H1 (cell line): Measurements from ENCODE around the gene KCTD7. TPM values are rescaled to one million over a fixed set of nuclear protein-coding genes. Genes with fewer than 3 reads are reported as not detected.

Experiments used
- CTCF ChIA-PET: fragments of 300-600 bp; sonication (Branson Sonifier 250); formaldehyde crosslinking; loops from one replicate; lab custom pipeline; 2021; ENCODE audit not compliant: partially characterized antibody; lab: Charles Lee
- POLR2A ChIA-PET: fragments of 300-600 bp; sonication (Branson Sonifier 250); formaldehyde crosslinking; loops from one replicate; lab custom pipeline; 2021; ENCODE audit warnings: inconsistent platforms; ENCODE audit not compliant: partially characterized antibody; lab: Charles Lee
- DNase-seq, 2 experiments: peaks; one replicate each; pipeline versions ENCODE4 v3.0.0 to v3.0.0-alpha.2; 2010 to 2022; ENCODE audit warnings: low spot score in 2 of 2, low read depth in 1 of 2, mixed read lengths in 1 of 2
- FAIRE-seq: peaks from 2 replicates; lab custom pipeline; 2011; peaks lifted over from hg19 to GRCh38; lab: Jason Lieb, UNC
- H2AFZ ChIP-seq: 2 replicates; pipeline ENCODE4 v1.8.1; 2012; ENCODE audit warnings: low read length, inconsistent platforms
- H2AK5ac ChIP-seq: 2 replicates; pipeline ENCODE4 v1.6.1; 2013; ENCODE audit warnings: low read depth, low read length
- H2BK120ac ChIP-seq: replicated peaks from 2 replicates; pipeline ENCODE3; 2013; ENCODE audit warnings: low read depth, low read length, inconsistent platforms
- H2BK12ac ChIP-seq: 2 replicates; pipeline ENCODE4 v1.6.1; 2013; ENCODE audit warnings: low read depth, low read length
- H2BK15ac ChIP-seq: 2 replicates; pipeline ENCODE4 v1.6.1; 2013; ENCODE audit warnings: low read length
- H2BK20ac ChIP-seq: 2 replicates; pipeline ENCODE4 v1.6.1; 2013; ENCODE audit warnings: low read length
- H2BK5ac ChIP-seq: 2 replicates; pipeline ENCODE4 v1.6.1; 2013; ENCODE audit warnings: low read depth, low read length
- H3K14ac ChIP-seq: 2 replicates; pipeline ENCODE4 v1.6.1; 2013; ENCODE audit warnings: inconsistent platforms; ENCODE audit not compliant: insufficient read length
- H3K18ac ChIP-seq: 2 replicates; pipeline ENCODE4 v1.6.1; 2013; ENCODE audit warnings: low read length; ENCODE audit errors: extremely low read depth
- H3K23ac ChIP-seq: 2 replicates; pipeline ENCODE4 v1.6.1; 2013; ENCODE audit warnings: inconsistent platforms; ENCODE audit not compliant: insufficient read length
- H3K23me2 ChIP-seq: 2 replicates; pipeline ENCODE4 v1.6.1; 2013; ENCODE audit warnings: low read depth, low read length
- H3K27ac ChIP-seq: 2 replicates; pipeline ENCODE4 v1.6.1; 2011; ENCODE audit warnings: low read depth, low read length, inconsistent platforms
- H3K27me3 ChIP-seq, 4 experiments: replicated peaks in 1 of 4; 1 replicate in 1 of 4; 2 replicates in 3 of 4; pipeline versions ENCODE4 v1.6.1 to v1.8.1; 2011 to 2013; ENCODE audit warnings: low read length in 3 of 4, mild to moderate bottlenecking in 3 of 4, inconsistent platforms in 2 of 4, mixed read lengths in 2 of 4, moderate library complexity in 1 of 4; ENCODE audit not compliant: control insufficient read depth in 3 of 4, insufficient read depth in 3 of 4; ENCODE audit errors: extremely low read depth in 1 of 4
- H3K36me3 ChIP-seq, 4 experiments: 2 replicates each; pipeline versions ENCODE4 v1.6.1 to v1.8.1; 2011 to 2013; ENCODE audit warnings: mild to moderate bottlenecking in 4 of 4, low read length in 3 of 4, moderate library complexity in 2 of 4, control low read depth in 1 of 4, inconsistent platforms in 1 of 4; ENCODE audit not compliant: insufficient read depth in 4 of 4, control insufficient read depth in 2 of 4
- H3K4ac ChIP-seq: replicated peaks from 2 replicates; pipeline ENCODE3; 2013; ENCODE audit warnings: low read length, low read depth, mixed read lengths, inconsistent platforms; ENCODE audit not compliant: insufficient read length
- H3K4me1 ChIP-seq, 4 experiments: replicated peaks in 1 of 4; 1 replicate in 1 of 4; 2 replicates in 3 of 4; pipeline versions ENCODE4 v1.6.1 to v1.8.1; 2011 to 2013; ENCODE audit warnings: low read length in 3 of 4, inconsistent platforms in 2 of 4, mixed read lengths in 1 of 4; ENCODE audit not compliant: insufficient read depth in 4 of 4, control insufficient read depth in 3 of 4
- H3K4me2 ChIP-seq, 2 experiments: 2 replicates each; pipeline versions ENCODE4 v1.6.1 to v1.8.1; 2011 to 2013; ENCODE audit warnings: low read depth in 2 of 2, low read length in 2 of 2, control low read depth in 1 of 2, inconsistent platforms in 1 of 2, mild to moderate bottlenecking in 1 of 2; ENCODE audit not compliant: insufficient read depth in 1 of 2
- H3K4me3 ChIP-seq, 4 experiments: fragments of 200-600, 300-600 bp in 1 of 4; sonication (generic), shearing (Covaris generic), sonication (Bioruptor Twin) in 1 of 4; 2 replicates each; pipeline versions ENCODE4 v1.5.1 to v1.8.1; 2011 to 2016; ENCODE audit warnings: low read length in 4 of 4, low read depth in 3 of 4, control low read depth in 2 of 4, inconsistent platforms in 2 of 4, mild to moderate bottlenecking in 2 of 4, mixed read lengths in 1 of 4, moderate library complexity in 1 of 4; ENCODE audit not compliant: insufficient read depth in 2 of 4; ENCODE audit errors: extremely low read depth in 1 of 4
- H3K56ac ChIP-seq: replicated peaks from 2 replicates; pipeline ENCODE3; 2013; ENCODE audit warnings: low read depth, mild to moderate bottlenecking, mixed read lengths, low read length, inconsistent platforms; ENCODE audit not compliant: insufficient read length
- H3K79me1 ChIP-seq: 2 replicates; pipeline ENCODE4 v1.6.1; 2013; ENCODE audit warnings: low read depth, low read length, control low read depth
- H3K79me2 ChIP-seq, 2 experiments: 2 replicates each; pipeline versions ENCODE4 v1.6.1 to v1.8.1; 2012 to 2013; ENCODE audit warnings: low read length in 2 of 2, mild to moderate bottlenecking in 2 of 2, inconsistent platforms in 1 of 2; ENCODE audit not compliant: insufficient read depth in 2 of 2, control insufficient read depth in 1 of 2
- H3K9ac ChIP-seq, 4 experiments: replicated peaks in 1 of 4; 1 replicate in 1 of 4; 2 replicates in 3 of 4; pipeline versions ENCODE4 v1.6.1 to v1.8.1; 2011 to 2013; ENCODE audit warnings: low read depth in 3 of 4, low read length in 3 of 4, control low read depth in 2 of 4, mild to moderate bottlenecking in 2 of 4, moderate library complexity in 2 of 4, inconsistent platforms in 1 of 4; ENCODE audit errors: extremely low read depth in 1 of 4
- H3K9me3 ChIP-seq, 2 experiments: 2 replicates each; pipeline versions ENCODE4 v1.6.1 to v1.8.1; 2012 to 2013; ENCODE audit warnings: mild to moderate bottlenecking in 2 of 2, moderate library complexity in 2 of 2, control low read depth in 1 of 2, inconsistent platforms in 1 of 2, low read depth in 1 of 2, low read length in 1 of 2, mixed read lengths in 1 of 2; ENCODE audit not compliant: insufficient read depth in 2 of 2
- H4K20me1 ChIP-seq, 2 experiments: replicated peaks in 1 of 2; 2 replicates each; pipeline versions ENCODE3 to v1.8.1; 2011 to 2013; ENCODE audit warnings: inconsistent platforms in 2 of 2, low read length in 2 of 2, mild to moderate bottlenecking in 1 of 2; ENCODE audit not compliant: insufficient read depth in 2 of 2, control insufficient read depth in 1 of 2
- H4K5ac ChIP-seq: 2 replicates; pipeline ENCODE4 v1.6.1; 2013; ENCODE audit warnings: low read length, low read depth, mixed read lengths, inconsistent platforms; ENCODE audit not compliant: insufficient read length
- H4K8ac ChIP-seq: 2 replicates; pipeline ENCODE4 v1.8.0; 2013; ENCODE audit warnings: mild to moderate bottlenecking, moderate library complexity, low read length, inconsistent platforms; ENCODE audit not compliant: insufficient read depth; ENCODE audit errors: extremely low read depth
- H4K91ac ChIP-seq: replicated peaks from 2 replicates; pipeline ENCODE3; 2013; ENCODE audit warnings: low read length, mixed read lengths, inconsistent platforms; ENCODE audit not compliant: insufficient read length
- EGR1 ChIP-seq: IDR thresholded peaks from 2 replicates; pipeline ENCODE4 v1.6.1; 2011; ENCODE audit warnings: low read depth, low read length, borderline replicate concordance
- EP300 ChIP-seq, 2 experiments: IDR thresholded peaks; 1 replicate in 1 of 2; 2 replicates in 1 of 2; pipeline ENCODE4 v1.6.1; 2011 to 2012; ENCODE audit warnings: low read depth in 2 of 2, low read length in 2 of 2, mild to moderate bottlenecking in 2 of 2, borderline replicate concordance in 1 of 2, inconsistent platforms in 1 of 2, moderate library complexity in 1 of 2
- JUND ChIP-seq: IDR thresholded peaks from 2 replicates; pipeline ENCODE4 v1.6.1; 2011; ENCODE audit warnings: mild to moderate bottlenecking, improper control_type of control experiment, low read length
- MAFK ChIP-seq: IDR thresholded peaks from 2 replicates; pipeline ENCODE4 v1.6.1; 2012; ENCODE audit warnings: low read depth, mild to moderate bottlenecking, improper control_type of control experiment, low read length
- ZNF274 ChIP-seq: IDR thresholded peaks from 2 replicates; pipeline ENCODE4 v1.7.0; 2012; ENCODE audit warnings: low read length, borderline replicate concordance; ENCODE audit errors: extremely low read depth
- WGBS, 2 experiments: shearing (Covaris generic) in 1 of 2; methylation state at CpG; one replicate each; pipeline versions ENCODE4 v1.1.6 to v1.1.7; 2013 to 2015; ENCODE audit warnings: low lambda C conversion rate in 2 of 2, mixed read lengths in 2 of 2, inconsistent platforms in 1 of 2, low coverage in 1 of 2, missing lambda C conversion rate in 1 of 2; ENCODE audit not compliant: insufficient replicate concordance in 2 of 2, insufficient coverage in 1 of 2, insufficient read length in 1 of 2; ENCODE audit errors: extremely low coverage in 1 of 2, missing lambda C conversion rate in 1 of 2; 5-methylcytosine and 5-hydroxymethylcytosine counted together
- polyA plus RNA-seq, 7 experiments: library from polyadenylated mRNA; depleted of rRNA in 3 of 7; stranded (reverse) in 5 of 7; unstranded in 2 of 7; fragments of >200 nt in 5 of 7; fragments of 200-250 nt in 2 of 7; gene quantifications; 1 replicate in 5 of 7; 2 replicates in 1 of 7; 4 replicates in 1 of 7; pipeline versions ENCODE4 v1.2.1 to v1.2.3, GENCODE V29; 2011 to 2013; ENCODE audit warnings: missing spikeins in 2 of 7, mixed read lengths in 2 of 7
- total RNA-seq: library from RNA; stranded (reverse); fragmentation: NEBNext Ultra II Directional; extraction: Animal tissue kit (Norgen Biotek cat#: 25700); gene quantifications from 2 replicates; pipeline ENCODE4 v1.2.1, GENCODE V29; 2021

Gene KCTD7
- total and polyA plus RNA-seq, 2 of the 8 experiments (the other 6 are each of a cell fraction or from before 2014, with no cell fraction given), result 8.6 to 11.9 TPM

DNA sequence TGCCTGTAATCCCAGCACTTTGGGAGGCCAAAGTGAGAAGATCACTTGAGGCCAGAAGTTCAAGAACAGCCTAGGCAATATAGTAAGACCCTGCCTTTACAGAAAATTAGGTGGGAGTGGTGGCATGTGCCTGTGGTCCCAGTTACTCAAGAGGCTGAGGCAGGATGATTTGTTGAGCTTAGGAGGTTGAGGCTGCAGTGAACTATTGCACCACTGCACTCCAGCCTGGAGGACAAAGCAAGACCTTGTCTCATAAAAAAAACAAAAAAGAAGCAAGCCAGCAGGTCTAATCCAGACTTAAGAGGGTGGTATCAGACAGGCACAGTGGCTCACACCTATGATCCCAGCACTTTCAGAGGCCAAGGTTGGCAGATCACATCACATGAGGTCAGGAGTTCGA lies 24.5 kb upstream of the KCTD7 start:
- Histone ChIP-seq H2BK20ac (no peak overlapping the region), H2AFZ (no peak overlapping the region), H3K27ac (no peak overlapping the region), H3K18ac (no peak overlapping the region), H3K4me1 (no peaks in the 10 kb centered on the region), H3K36me3 (no peaks in the 10 kb centered on the region), H3K4me2 (no peak overlapping the region), H3K4me3 (no peak overlapping the region), H3K79me2 (no peaks in the 10 kb centered on the region), H2BK5ac (no peak overlapping the region), H3K23me2 (no peaks in the 10 kb centered on the region), H4K20me1 (no peaks in the 10 kb centered on the region), H3K79me1 (no peaks in the 10 kb centered on the region), H2BK12ac (no peak overlapping the region), H4K91ac (no peak overlapping the region), H3K4ac (no peak overlapping the region), H2BK15ac (no peak overlapping the region), H3K27me3 (no peaks in the 10 kb centered on the region), H2BK120ac (no peak overlapping the region), H3K56ac (no peak overlapping the region), H3K23ac (no peak overlapping the region), H3K9ac (no peak overlapping the region; a peak in 1 of 7 replicates), H3K9me3 (no peaks in the 10 kb centered on the region), H2AK5ac (no peak overlapping the region), H4K5ac (no peak overlapping the region), H4K8ac (no peak overlapping the region), H3K14ac (no peak overlapping the region)
- FAIRE-seq, result no peak
- POLR2A ChIA-PET, result interaction anchor here (1.2 kb wide), 1 partner anchor 15 kb away, joined by 4 read pairs; no protein-coding TSS in a partner anchor
- DNase-seq, result no peak
- 100% methylated on average over 1 of the region's 1 CpG; no CpG with 5 or more reads in 1 of the 2 experiments for WGBS, 2 experiments
- CTCF ChIA-PET, result no interaction called here
- TF ChIP-seq JUND (no peak), ZNF274 (no peak), EP300 (IDR thresholded peaks at IDR 0.05; ENCODE audit: borderline replicate concordance in 1 of 2, low read depth in 2 of 2, low read length in 2 of 2) (no peak), MAFK (no peak), EGR1 (no peak)
